K562 (cell line): ENCODE measurements around the gene RSPH1. TPM values are rescaled to one million over a fixed set of nuclear protein-coding genes. Genes with fewer than 3 reads are reported as not detected.
A peak's percentile ranks its signal among the peaks of the same experiment; 100 is the strongest.

ENCODE experiments used
- ATAC-seq: fragments of 200-7000 bp; cut with Tn5 transposase; 3 replicates; pipeline ENCODE4 v1.9.1; 2020; ENCODE audit warnings: moderate library complexity
- BruUV-seq: library from RNA; stranded (reverse); fragments of 400-500 nt; replicated peaks from 2 replicates; lab custom pipeline; 2021; lab: Mats Ljungman, UMichigan
- CTCF ChIA-PET: fragments of 300-600 bp; formaldehyde crosslinking; extraction: SDS; loops from one replicate; lab custom pipeline; 2021; ENCODE audit warnings: low intra/inter-chr PET ratio; lab: Yijun Ruan, JAX
- POLR2A ChIA-PET: fragments of 300-600, 350-650 bp; sonication (Branson Sonifier 250); formaldehyde crosslinking; extraction: SDS; loops from one replicate; lab custom pipeline; 2021; ENCODE audit warnings: antibody characterized with exemption, inconsistent platforms; lab: Yijun Ruan, JAX
- DNase-seq, 4 experiments: peaks; one replicate each; pipeline versions ENCODE4 v3.0.0 to v3.0.0-alpha.2; 2011 to 2018; ENCODE audit warnings: low spot score in 3 of 4, mixed read lengths in 3 of 4; ENCODE audit errors: extremely low read depth in 1 of 4
- FAIRE-seq: peaks from 2 replicates; lab custom pipeline; 2011; peaks lifted over from hg19 to GRCh38; lab: Jason Lieb, UNC
- H2AFZ ChIP-seq: 2 replicates; pipeline ENCODE4 v1.6.0; 2011; ENCODE audit warnings: low read depth, low read length, control low read depth, inconsistent platforms
- H3K27ac ChIP-seq: fragments of 200-600 bp; 3 replicates; pipeline ENCODE4 v1.8.0; 2011; ENCODE audit warnings: low read depth, mild to moderate bottlenecking, control low read depth, inconsistent platforms, low read length, moderate library complexity, mixed read lengths; ENCODE audit errors: extremely low read depth
- H3K27me3 ChIP-seq, 2 experiments: fragments of 300-600 bp in 1 of 2; 2 replicates in 1 of 2; 3 replicates in 1 of 2; pipeline versions ENCODE4 v1.6.0 to v1.8.0; 2011; ENCODE audit warnings: inconsistent platforms in 2 of 2, low read length in 2 of 2, mild to moderate bottlenecking in 1 of 2, mixed read lengths in 1 of 2, moderate library complexity in 1 of 2; ENCODE audit not compliant: control insufficient read depth in 2 of 2, insufficient read depth in 2 of 2
- H3K36me3 ChIP-seq: fragments of 300-600 bp; 3 replicates; pipeline ENCODE4 v1.8.0; 2011; ENCODE audit warnings: mild to moderate bottlenecking, low read length, inconsistent platforms; ENCODE audit not compliant: control insufficient read depth, insufficient read depth
- H3K4me1 ChIP-seq, 2 experiments: fragments of 200-600 bp in 1 of 2; replicated peaks in 1 of 2; 2 replicates in 1 of 2; 3 replicates in 1 of 2; pipeline versions ENCODE4 v1.5.1 to v1.8.0; 2011; ENCODE audit warnings: inconsistent platforms in 2 of 2, low read length in 2 of 2, mild to moderate bottlenecking in 1 of 2, mixed read lengths in 1 of 2, moderate library complexity in 1 of 2; ENCODE audit not compliant: control insufficient read depth in 2 of 2, insufficient read depth in 2 of 2
- H3K4me2 ChIP-seq: 2 replicates; pipeline ENCODE4 v1.6.1; 2011; ENCODE audit warnings: low read length, control low read depth, inconsistent platforms, mixed read lengths; ENCODE audit not compliant: insufficient read depth
- H3K4me3 ChIP-seq: fragments of 200-600 bp; sonication (generic), shearing (Covaris generic); 2 replicates; pipeline ENCODE4 v1.5.1; 2016; ENCODE audit warnings: control low read depth, inconsistent platforms
- H3K79me2 ChIP-seq: fragments of 200-600 bp; 3 replicates; pipeline ENCODE4 v1.8.0; 2011; ENCODE audit warnings: low read length, inconsistent platforms; ENCODE audit not compliant: control insufficient read depth, insufficient read depth
- H3K9ac ChIP-seq, 2 experiments: 2 replicates each; pipeline versions ENCODE4 v1.6.0 to v1.6.1; 2011; ENCODE audit warnings: low read depth in 2 of 2, low read length in 2 of 2, control low read depth in 1 of 2, inconsistent platforms in 1 of 2, mild to moderate bottlenecking in 1 of 2, mixed read lengths in 1 of 2; ENCODE audit not compliant: insufficient read depth in 1 of 2
- H3K9me1 ChIP-seq: one replicate; pipeline ENCODE4 v1.6.0; 2011; ENCODE audit warnings: inconsistent platforms, mild to moderate bottlenecking, low read length, moderate library complexity; ENCODE audit not compliant: control insufficient read depth, insufficient read depth
- H3K9me3 ChIP-seq: replicated peaks from 2 replicates; pipeline ENCODE4 v1.5.1; 2011; ENCODE audit warnings: low read depth, low read length, inconsistent platforms; ENCODE audit not compliant: control insufficient read depth, insufficient read depth
- H4K20me1 ChIP-seq: replicated peaks from 2 replicates; pipeline ENCODE4 v1.6.1; 2011; ENCODE audit warnings: low read length, inconsistent platforms, mixed read lengths; ENCODE audit not compliant: control insufficient read depth, insufficient read depth
- CBX8 ChIP-seq: fragments of 200-600 bp; sonication (generic); IDR thresholded peaks from 2 replicates; pipeline ENCODE4 v1.6.1; 2012; ENCODE audit warnings: borderline replicate concordance, mixed run types, low read depth, mild to moderate bottlenecking, moderate library complexity, mixed read lengths, low read length, control low read depth, inconsistent platforms; ENCODE audit not compliant: poor library complexity, severe bottlenecking; ENCODE audit errors: extremely low read depth
- RAD21 ChIP-seq, 2 experiments: fragments of 250-450 bp in 1 of 2; fragments of 450-650 bp in 1 of 2; sonication (Bioruptor Pico) in 1 of 2; formaldehyde crosslinking in 1 of 2; IDR thresholded peaks in 1 of 2; conservative IDR thresholded peaks in 1 of 2; 2 replicates each; pipeline versions ENCODE4 v1.4.0 to v1.8.0; 2020 to 2022; ENCODE audit warnings: mild to moderate bottlenecking in 2 of 2, moderate library complexity in 1 of 2
- SIN3B ChIP-seq: fragments of 450-650 bp; IDR thresholded peaks from 2 replicates; pipeline ENCODE4 v1.6.1; 2017; ENCODE audit warnings: low read depth, mild to moderate bottlenecking, moderate library complexity
- ZNF212 ChIP-seq: fragments of 450-650 bp; formaldehyde crosslinking; IDR thresholded peaks from 2 replicates; pipeline ENCODE4 v1.4.0; 2020; ENCODE audit warnings: mild to moderate bottlenecking
- WGBS: fragments of 100-300 bp; shearing (Covaris generic); methylation state at CpG from one replicate; pipeline ENCODE4 v1.1.6; 2016; ENCODE audit warnings: low coverage, mixed read lengths; ENCODE audit not compliant: insufficient coverage; ENCODE audit errors: missing lambda C conversion rate; 5-methylcytosine and 5-hydroxymethylcytosine counted together
- in situ Hi-C: fragments of 300-500 bp; cut with MboI; formaldehyde crosslinking; loops from 4 replicates; pipeline ENCODE4 v1.15.0; 2018; ENCODE audit warnings: inconsistent platforms, mixed read lengths
- intact Hi-C: fragments of 100-400 bp; cut with micrococcal nuclease; formaldehyde crosslinking; loops from 2 replicates; pipeline ENCODE4 v1.14.2; 2022
- polyA plus RNA-seq, 8 experiments: library from polyadenylated mRNA; depleted of rRNA in 4 of 8; stranded (reverse) in 5 of 8; unstranded in 3 of 8; fragments of >200 nt; fragmentation: Nextera tagmentation in 2 of 8; fragmentation: Illumina TruSeq in 1 of 8; extraction: Ambion mirVana in 2 of 8; extraction: Trizol in 1 of 8; gene quantifications; 2 replicates each; pipeline versions ENCODE4 v1.2.1 to v1.2.3, GENCODE V29; 2011 to 2014; ENCODE audit warnings: inconsistent platforms in 1 of 8, missing spikeins in 1 of 8
- total RNA-seq, 7 experiments: library from RNA; depleted of rRNA in 6 of 7; stranded (reverse); fragments of >200 nt in 6 of 7; fragmentation: Illumina TruSeq in 2 of 7; extraction: Trizol in 2 of 7; gene quantifications; 2 replicates each; pipeline versions ENCODE4 v1.2.1 to v1.2.3, GENCODE V29; 2011 to 2021; ENCODE audit warnings: low replicate concordance in 1 of 7
- TF ChIP-seq, protein P1 (sequence below): IDR thresholded peaks from 3 replicates; pipeline ENCODE4 v1.6.1; 2011; ENCODE audit warnings: borderline replicate concordance, mild to moderate bottlenecking; ENCODE audit not compliant: insufficient read length, insufficient read depth
- TF ChIP-seq, protein P2 (sequence below): fragments of 250-450 bp; sonication (Bioruptor Pico); IDR thresholded peaks from 2 replicates; pipeline ENCODE4 v1.4.0; 2020; ENCODE audit warnings: mild to moderate bottlenecking

RSPH1 gene
- total and polyA plus RNA-seq, 9 of the 15 experiments (the other 6 are each of a cell fraction or from before 2014, with no cell fraction given), result 0.17 TPM; not detected in 8

DNA sequence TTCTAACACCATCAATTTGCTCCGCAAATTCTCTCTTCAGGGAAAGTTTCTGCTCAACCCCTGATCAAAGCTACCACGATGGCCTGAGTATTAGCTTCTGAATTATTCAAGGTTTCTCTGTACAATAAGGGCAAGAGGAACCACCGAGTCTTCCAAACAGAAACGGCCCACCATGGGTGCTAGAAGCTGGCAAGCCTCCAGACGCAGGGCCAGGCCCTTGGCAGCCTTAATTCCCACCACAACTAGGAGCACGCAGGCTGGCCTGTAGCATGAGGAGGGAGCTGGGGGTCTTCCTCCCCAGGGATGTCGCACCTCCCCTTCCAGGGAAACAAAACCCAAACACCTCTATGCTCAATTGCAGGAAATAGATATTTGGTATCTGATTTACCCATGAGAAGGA is 11.1 kb downstream of the RSPH1 start:
- Histone ChIP-seq H3K36me3 (no peaks in the 10 kb centered on the region), H3K4me3 (no peak overlapping the region), H2AFZ (no peak overlapping the region), H3K27me3 (peaks cover 48 to 53% of the 10 kb centered on the region in 2 experiments), H3K79me2 (no peaks in the 10 kb centered on the region), H3K9me3 (no peaks in the 10 kb centered on the region), H4K20me1 (no peaks in the 10 kb centered on the region), H3K27ac (no peak overlapping the region), H3K9ac (no peak overlapping the region), H3K9me1 (no peaks in the 10 kb centered on the region), H3K4me2 (no peak overlapping the region), H3K4me1 (no peaks in the 10 kb centered on the region)
- ATAC-seq, result no peak
- no TSS peak for BruUV-seq
- CTCF ChIA-PET, result no interaction called here
- intact Hi-C loops, result no loop called here
- POLR2A ChIA-PET, result interaction anchor here (0.7 to 1.1 kb wide), 2 partner anchors 10 to 78 kb away, joined by 3 read pairs; no protein-coding TSS in a partner anchor
- FAIRE-seq, result no peak
- 3% methylated on average over 7 of the region's 7 CpGs for WGBS
- no peak for DNase-seq
- TF ChIP-seq, protein P1, sequence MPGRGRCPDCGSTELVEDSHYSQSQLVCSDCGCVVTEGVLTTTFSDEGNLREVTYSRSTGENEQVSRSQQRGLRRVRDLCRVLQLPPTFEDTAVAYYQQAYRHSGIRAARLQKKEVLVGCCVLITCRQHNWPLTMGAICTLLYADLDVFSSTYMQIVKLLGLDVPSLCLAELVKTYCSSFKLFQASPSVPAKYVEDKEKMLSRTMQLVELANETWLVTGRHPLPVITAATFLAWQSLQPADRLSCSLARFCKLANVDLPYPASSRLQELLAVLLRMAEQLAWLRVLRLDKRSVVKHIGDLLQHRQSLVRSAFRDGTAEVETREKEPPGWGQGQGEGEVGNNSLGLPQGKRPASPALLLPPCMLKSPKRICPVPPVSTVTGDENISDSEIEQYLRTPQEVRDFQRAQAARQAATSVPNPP, result no peak
- TF ChIP-seq, protein P2, sequence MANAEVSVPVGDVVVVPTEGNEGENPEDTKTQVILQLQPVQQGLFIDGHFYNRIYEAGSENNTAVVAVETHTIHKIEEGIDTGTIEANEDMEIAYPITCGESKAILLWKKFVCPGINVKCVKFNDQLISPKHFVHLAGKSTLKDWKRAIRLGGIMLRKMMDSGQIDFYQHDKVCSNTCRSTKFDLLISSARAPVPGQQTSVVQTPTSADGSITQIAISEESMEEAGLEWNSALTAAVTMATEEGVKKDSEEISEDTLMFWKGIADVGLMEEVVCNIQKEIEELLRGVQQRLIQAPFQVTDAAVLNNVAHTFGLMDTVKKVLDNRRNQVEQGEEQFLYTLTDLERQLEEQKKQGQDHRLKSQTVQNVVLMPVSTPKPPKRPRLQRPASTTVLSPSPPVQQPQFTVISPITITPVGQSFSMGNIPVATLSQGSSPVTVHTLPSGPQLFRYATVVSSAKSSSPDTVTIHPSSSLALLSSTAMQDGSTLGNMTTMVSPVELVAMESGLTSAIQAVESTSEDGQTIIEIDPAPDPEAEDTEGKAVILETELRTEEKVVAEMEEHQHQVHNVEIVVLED (CRISPR knock-in tag), result no peak
- TF ChIP-seq ZNF212 (CRISPR knock-in tag), result no peak
- no peak for TF ChIP-seq SIN3B
- peak; percentile 12 for TF ChIP-seq CBX8
- 0 out of 4 replicates have a peak, but pooled peaks of 1 of the 2 experiments have one; percentile 10 for TF ChIP-seq RAD21 (CRISPR knock-in tag; conservative IDR thresholded peaks at IDR 0.05 in 1 of 2, IDR thresholded peaks at IDR 0.05 in 1 of 2)
- in situ Hi-C loops, result no loop called here
